ENCODE results near the gene PLD4.

GRCh38 chr14:104875811-104876210, 48.9 kb upstream of the PLD4 start:
- TF ChIP-seq POLR2AphosphoS5 (IDR thresholded peaks at IDR 0.05; ENCODE audit: low read depth, low read length) (no peak), TAF1 (IDR thresholded peaks at IDR 0.05; ENCODE audit: low read depth, low read length) (no peak), POLR2A (IDR thresholded peaks at IDR 0.05; ENCODE audit: low read depth, low read length) (no peak)

All from GM12891 (cell line).